ENCODE data around the gene TRMT61A.
"Not testable (repeated sequence)": the region's sequence is repeated elsewhere in the genome, so short reads cannot be mapped to it uniquely, and the experiment has no call there.

TRMT61A gene

DNA sequence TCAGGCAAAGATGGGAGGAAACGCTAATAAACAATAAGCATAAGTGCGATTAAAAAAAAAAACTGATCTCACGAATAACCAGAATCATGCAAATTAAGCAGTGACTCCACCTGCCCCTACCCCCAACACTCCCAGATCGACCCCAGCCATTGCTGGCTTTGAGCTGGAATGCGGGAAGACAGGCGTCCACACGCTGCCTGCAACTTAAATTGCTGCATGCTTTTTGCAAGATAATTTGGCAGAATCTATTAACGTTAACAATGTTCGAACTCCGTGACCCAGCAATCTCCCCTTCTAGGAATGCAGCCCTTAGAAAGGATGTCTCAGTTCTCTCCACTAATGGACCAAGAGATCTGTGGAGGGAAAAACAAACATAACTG lies 5.4 kb upstream of the TRMT61A start:
- no peak for DNase-seq

- DNase-seq: no peak
These were observed 4.7 kb upstream of the TRMT61A start for GRCh38 chr14:103524002-103524935.

DNA sequence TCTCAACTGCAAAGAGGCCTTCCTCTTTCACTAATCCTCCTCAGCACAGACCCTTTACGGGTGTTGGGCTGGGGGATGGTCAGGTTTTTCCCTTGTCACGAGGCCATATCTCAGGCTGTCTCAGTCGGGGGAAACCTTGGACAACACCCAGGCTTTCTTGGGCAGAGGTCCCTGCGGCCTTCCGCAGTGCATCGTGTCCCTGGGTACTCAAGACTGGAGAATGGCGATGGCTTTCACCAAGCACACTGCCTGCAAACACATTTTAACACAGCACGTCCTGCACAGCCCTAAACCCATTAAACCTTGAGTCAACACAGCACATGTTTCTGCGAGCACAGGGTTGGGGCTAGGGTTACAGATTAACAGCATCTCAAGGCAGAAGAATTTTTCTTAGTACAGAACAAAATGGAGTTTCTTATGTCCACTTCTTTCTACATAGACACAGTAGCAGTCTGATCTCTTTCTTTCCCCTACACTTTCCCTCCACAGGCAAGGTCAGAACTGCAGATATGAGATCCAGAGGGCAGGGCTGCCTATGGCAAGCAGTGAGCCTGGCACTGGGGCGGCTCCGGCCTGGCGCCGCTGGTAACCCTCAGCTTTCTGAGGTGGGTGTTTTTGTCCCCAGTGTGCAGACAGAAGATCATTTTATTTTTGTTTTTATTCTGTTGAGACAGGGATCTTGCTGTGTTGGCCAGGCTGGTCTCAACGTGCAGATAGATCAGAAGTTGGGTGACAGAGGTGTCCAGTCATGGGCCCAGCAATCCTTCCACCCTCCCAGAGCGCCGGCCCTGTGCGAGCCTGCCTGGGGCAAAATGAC lies 3.4 kb upstream of the TRMT61A start:
- DNase-seq: not testable (repeated sequence)

- DNase-seq: peak; percentile 59 to 85 (median 76)
These were observed 2.6 kb upstream of the TRMT61A start for GRCh38 chr14:103526247-103526913.

GRCh38 chr14:103526914-103527248 lies 2.1 kb upstream of the TRMT61A start:
- no peak for DNase-seq

DNA sequence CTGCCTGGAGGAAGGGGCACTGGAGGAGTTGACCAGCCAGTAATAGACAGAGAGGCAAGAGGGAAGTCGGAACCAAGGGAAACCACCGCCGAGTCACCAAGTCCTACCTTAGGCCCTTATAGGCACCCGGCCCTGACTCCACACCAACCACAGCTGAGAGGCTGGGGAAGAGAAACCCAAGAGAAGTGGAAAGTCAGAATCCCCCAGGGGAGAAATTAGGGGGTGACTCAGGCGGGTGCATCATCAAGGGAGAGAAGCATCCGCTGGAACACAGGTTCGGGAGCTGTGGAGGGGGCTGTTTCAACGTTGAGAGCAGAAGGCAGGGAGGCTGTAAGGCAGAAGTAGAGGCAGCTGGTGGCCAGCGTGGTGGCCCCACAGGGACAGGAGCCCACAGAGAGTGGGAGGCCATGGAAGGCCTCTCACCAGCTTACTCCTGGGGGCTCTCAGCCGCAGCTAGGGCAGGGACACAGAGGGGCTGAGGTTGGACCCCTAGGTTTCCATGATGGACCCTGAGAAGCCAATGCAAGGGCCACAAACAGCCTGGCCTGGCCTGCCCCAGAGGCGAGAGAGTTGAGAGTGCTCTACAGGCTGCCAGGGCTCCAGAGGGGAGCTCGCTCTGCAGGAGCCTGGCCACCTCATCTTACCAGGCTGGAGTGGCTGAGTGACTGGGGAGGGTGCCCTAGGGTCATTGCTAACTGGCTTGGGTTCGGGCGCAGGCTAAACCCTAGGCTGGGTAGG lies 1.4 kb upstream of the TRMT61A start:
- DNase-seq: peak; percentile 46 to 75 (median 64)

- peak in 1 of 4 experiments; percentile 38 for DNase-seq
These were observed 830 bp upstream of the TRMT61A start for GRCh38 chr14:103528146-103528586.

DNA sequence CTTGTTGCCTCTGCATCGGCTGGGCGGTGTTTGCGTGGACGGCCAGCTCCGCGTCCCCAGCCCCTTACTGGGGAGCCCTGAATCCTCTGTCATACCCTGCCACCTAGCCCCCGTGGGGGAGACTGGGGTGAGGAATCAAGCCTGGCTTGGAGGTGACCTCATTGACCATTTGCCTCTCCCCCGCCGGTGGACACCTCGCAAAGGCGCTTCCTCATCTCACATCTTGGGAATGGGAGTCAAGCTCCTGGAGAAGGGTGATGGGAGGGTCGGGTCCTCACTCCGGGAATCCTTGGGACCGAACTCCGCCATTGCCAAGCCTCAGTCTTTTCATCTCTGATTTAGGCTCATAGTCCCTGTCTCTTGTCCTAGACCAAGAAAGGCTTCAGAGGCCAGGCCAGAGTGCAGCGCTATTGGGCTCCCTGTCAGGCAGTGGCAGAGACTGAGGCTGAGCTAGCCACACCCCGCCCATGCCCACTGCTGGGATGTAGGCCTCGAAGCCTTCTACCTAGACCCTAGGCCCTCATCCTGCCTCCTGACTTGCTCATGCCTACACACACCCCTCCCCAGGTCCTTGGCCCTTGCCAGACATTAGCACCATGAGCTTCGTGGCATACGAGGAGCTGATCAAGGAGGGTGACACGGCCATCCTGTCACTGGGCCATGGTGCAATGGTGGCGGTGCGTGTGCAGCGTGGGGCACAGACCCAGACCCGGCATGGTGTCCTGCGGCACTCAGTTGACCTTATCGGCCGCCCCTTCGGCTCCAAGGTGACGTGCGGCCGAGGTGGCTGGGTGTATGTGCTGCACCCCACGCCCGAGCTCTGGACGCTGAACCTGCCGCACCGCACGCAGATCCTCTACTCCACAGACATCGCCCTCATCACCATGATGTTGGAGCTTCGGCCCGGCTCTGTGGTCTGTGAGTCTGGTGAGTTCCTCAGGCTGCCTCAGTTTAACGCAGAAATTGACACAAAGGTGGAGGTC lies 678 bp downstream of the TRMT61A start:
- DNase-seq: peak in 1 of 4 experiments; percentile 33

DNA sequence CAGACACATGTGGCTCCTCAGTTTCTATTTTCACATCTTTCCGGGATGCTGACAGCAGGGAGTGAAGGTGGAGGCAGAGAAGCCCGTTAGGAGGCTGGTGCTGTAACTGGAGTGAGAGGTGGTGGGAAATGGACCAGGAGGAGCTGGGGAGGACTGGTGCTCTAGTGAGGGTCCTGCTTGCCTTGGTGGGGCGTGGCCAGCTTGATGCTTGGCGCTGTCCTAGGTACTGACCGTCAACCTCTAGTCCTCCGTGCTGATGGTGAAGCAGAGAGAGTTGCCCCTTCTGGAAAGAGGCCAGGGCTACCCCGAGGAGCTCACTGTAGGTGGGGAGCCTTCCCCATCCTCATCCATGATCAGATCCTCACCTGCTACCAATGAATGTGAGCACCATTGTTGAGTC lies 1.4 kb downstream of the TRMT61A start:
- peak in 2 of 4 experiments; percentile 15 to 34 for DNase-seq

DNA sequence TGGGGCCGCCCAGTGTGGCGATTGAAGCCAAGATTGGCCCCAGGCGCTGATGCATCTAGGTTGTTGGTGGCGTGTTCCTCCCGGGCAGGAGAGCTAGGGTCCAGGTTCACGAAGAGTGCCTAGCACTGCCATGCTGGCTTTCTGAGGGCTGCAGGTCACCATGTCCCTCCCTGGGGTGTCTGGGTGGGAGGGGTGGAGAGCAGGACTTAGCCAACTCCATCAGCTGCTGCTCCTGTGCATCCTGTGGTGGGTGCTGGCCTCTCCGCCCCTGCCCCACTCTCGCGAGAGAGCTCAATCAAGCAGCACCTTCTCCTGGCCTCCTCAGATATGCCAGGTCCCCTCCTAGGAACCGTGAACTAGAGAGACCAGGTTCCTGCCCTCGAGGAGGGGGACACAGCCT lies 1.8 kb downstream of the TRMT61A start:
- no peak for DNase-seq

- DNase-seq: no peak
These were observed 2.6 kb downstream of the TRMT61A start for GRCh38 chr14:103531421-103532215.

GRCh38 chr14:103532216-103533136 lies 3.5 kb downstream of the TRMT61A start:
- no peak for DNase-seq

- peak in 3 of 4 experiments; percentile 22 to 55 (median 34) for DNase-seq
These were observed 4.4 kb downstream of the TRMT61A start for GRCh38 chr14:103533137-103533998.

- DNase-seq: no peak
These were observed 5.1 kb downstream of the TRMT61A start for GRCh38 chr14:103533999-103534575.

- DNase-seq: no peak
These were observed 5.6 kb downstream of the TRMT61A start for GRCh38 chr14:103534576-103535061.

- DNase-seq: no peak
These were observed 6.3 kb downstream of the TRMT61A start for GRCh38 chr14:103535081-103535890.

Measured in suppressor macrophage (primary cell).